HUES48 (cell line): ENCODE data around the gene CSF1.

ENCODE experiments used
- H3K27ac ChIP-seq: one replicate; pipeline ENCODE4 v1.7.0; 2013; ENCODE audit warnings: low read depth, low read length, inconsistent platforms
- H3K27me3 ChIP-seq: 2 replicates; pipeline ENCODE4 v1.6.1; 2013; ENCODE audit warnings: mild to moderate bottlenecking, low read length; ENCODE audit not compliant: control insufficient read depth, insufficient read depth
- H3K36me3 ChIP-seq: 2 replicates; pipeline ENCODE4 v1.6.1; 2013; ENCODE audit warnings: low read length; ENCODE audit not compliant: control insufficient read depth, insufficient read depth
- H3K4me1 ChIP-seq: 2 replicates; pipeline ENCODE4 v1.6.1; 2013; ENCODE audit warnings: mild to moderate bottlenecking, low read length; ENCODE audit not compliant: control insufficient read depth, insufficient read depth
- H3K4me3 ChIP-seq: 2 replicates; pipeline ENCODE4 v1.5.1; 2013; ENCODE audit warnings: mild to moderate bottlenecking, low read depth, low read length
- H3K9ac ChIP-seq: 2 replicates; pipeline ENCODE4 v1.6.1; 2013; ENCODE audit warnings: mild to moderate bottlenecking, low read depth, low read length, moderate library complexity
- H3K9me3 ChIP-seq: 2 replicates; pipeline ENCODE4 v1.6.1; 2013; ENCODE audit warnings: low read length; ENCODE audit not compliant: control insufficient read depth, insufficient read depth

CSF1 gene

GRCh38 chr1:109884242-109884891, 26.3 kb upstream of the CSF1 start:
- H3K27ac ChIP-seq: no peak overlapping the region
- no peaks in the 10 kb centered on the region for H3K9me3 ChIP-seq
- 0 out of 2 replicates have a peak, but pooled peaks cover 4% of the 10 kb centered on the region for H3K4me1 ChIP-seq
- H3K9ac ChIP-seq: no peak overlapping the region
- no peaks in the 10 kb centered on the region for H3K27me3 ChIP-seq
- no peak overlapping the region for H3K4me3 ChIP-seq
- no peaks in the 10 kb centered on the region for H3K36me3 ChIP-seq

- no peak overlapping the region for H3K4me3 ChIP-seq
- H3K27me3 ChIP-seq: no peaks in the 10 kb centered on the region
- no peak overlapping the region for H3K27ac ChIP-seq
- H3K36me3 ChIP-seq: no peaks in the 10 kb centered on the region
- H3K4me1 ChIP-seq: 0 out of 2 replicates have a peak, but pooled peaks cover 4% of the 10 kb centered on the region
- H3K9ac ChIP-seq: no peak overlapping the region
- H3K9me3 ChIP-seq: no peaks in the 10 kb centered on the region
These were observed 25.1 kb upstream of the CSF1 start for GRCh38 chr1:109885589-109885988.

GRCh38 chr1:109886827-109887226, 23.8 kb upstream of the CSF1 start:
- no peak overlapping the region for H3K27ac ChIP-seq
- no peaks in the 10 kb centered on the region for H3K9me3 ChIP-seq
- H3K9ac ChIP-seq: no peak overlapping the region
- no peaks in the 10 kb centered on the region for H3K27me3 ChIP-seq
- H3K4me3 ChIP-seq: no peak overlapping the region
- 0 out of 2 replicates have a peak, but pooled peaks cover 4% of the 10 kb centered on the region for H3K4me1 ChIP-seq
- H3K36me3 ChIP-seq: no peaks in the 10 kb centered on the region

- Histone ChIP-seq H3K4me1 (0 out of 2 replicates have a peak, but pooled peaks cover 4% of the 10 kb centered on the region), H3K27me3 (no peaks in the 10 kb centered on the region), H3K36me3 (no peaks in the 10 kb centered on the region), H3K9me3 (no peaks in the 10 kb centered on the region), H3K27ac (no peak overlapping the region), H3K9ac (no peak overlapping the region), H3K4me3 (no peak overlapping the region)
These were observed 23.4 kb upstream of the CSF1 start for GRCh38 chr1:109887271-109887670.

DNA sequence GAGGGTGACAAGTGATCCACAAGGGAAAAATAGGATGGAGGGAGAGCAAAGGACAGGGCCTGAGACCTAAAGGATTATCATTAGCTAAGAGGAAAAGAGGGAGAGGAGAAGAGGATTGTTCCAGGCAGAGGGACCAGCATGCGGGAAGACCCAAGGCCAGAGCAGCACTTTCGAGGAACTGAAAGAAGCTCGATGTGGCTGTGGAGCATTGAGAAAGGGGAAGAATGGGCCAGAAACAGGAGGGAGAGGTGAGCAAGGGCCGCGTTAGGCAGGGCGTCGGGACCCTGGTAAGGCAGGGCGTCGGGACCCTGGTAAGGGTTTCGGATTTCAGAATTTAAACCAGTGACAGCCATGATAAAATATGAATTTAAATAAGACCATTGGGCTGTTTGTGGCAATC, 22.8 kb upstream of the CSF1 start:
- H3K36me3 ChIP-seq: no peaks in the 10 kb centered on the region
- H3K9me3 ChIP-seq: no peaks in the 10 kb centered on the region
- no peak overlapping the region for H3K27ac ChIP-seq
- no peak overlapping the region for H3K4me3 ChIP-seq
- no peak overlapping the region for H3K9ac ChIP-seq
- peaks cover 10% of the 10 kb centered on the region; the same call in 1 of the 2 replicates for H3K4me1 ChIP-seq
- no peaks in the 10 kb centered on the region for H3K27me3 ChIP-seq

DNA sequence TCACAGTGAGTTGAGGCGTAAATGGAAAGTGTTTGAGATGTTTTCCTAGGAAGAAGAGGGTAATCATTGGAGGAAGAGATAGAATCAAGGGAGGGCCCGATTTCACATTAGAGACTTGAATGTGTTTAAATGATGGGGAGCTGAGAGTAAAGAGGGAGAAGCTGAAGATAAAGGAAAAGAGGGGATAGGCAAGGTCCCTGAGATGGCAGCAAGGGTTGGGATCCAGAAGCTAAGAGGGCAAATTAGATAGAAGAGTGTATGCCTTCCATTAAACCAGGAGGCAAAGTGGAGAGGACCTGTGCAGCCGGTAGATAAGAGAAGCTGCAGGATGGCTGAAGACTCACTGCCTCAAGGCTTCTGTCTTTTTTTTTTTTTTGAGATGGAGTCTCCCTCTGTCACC, 21.6 kb upstream of the CSF1 start:
- no peak overlapping the region for H3K9ac ChIP-seq
- no peaks in the 10 kb centered on the region for H3K36me3 ChIP-seq
- H3K27ac ChIP-seq: no peak overlapping the region
- peaks cover 8% of the 10 kb centered on the region; the same call in 1 of the 2 replicates for H3K4me1 ChIP-seq
- no peak overlapping the region for H3K4me3 ChIP-seq
- no peaks in the 10 kb centered on the region for H3K27me3 ChIP-seq
- H3K9me3 ChIP-seq: no peaks in the 10 kb centered on the region

GRCh38 chr1:109890115-109890953, 20.3 kb upstream of the CSF1 start:
- H3K36me3 ChIP-seq: no peaks in the 10 kb centered on the region
- no peaks in the 10 kb centered on the region for H3K27me3 ChIP-seq
- peaks cover 6% of the 10 kb centered on the region; the same call in 1 of the 2 replicates for H3K4me1 ChIP-seq
- no peak overlapping the region for H3K27ac ChIP-seq
- H3K9ac ChIP-seq: no peak overlapping the region
- H3K9me3 ChIP-seq: no peaks in the 10 kb centered on the region
- no peak overlapping the region for H3K4me3 ChIP-seq

DNA sequence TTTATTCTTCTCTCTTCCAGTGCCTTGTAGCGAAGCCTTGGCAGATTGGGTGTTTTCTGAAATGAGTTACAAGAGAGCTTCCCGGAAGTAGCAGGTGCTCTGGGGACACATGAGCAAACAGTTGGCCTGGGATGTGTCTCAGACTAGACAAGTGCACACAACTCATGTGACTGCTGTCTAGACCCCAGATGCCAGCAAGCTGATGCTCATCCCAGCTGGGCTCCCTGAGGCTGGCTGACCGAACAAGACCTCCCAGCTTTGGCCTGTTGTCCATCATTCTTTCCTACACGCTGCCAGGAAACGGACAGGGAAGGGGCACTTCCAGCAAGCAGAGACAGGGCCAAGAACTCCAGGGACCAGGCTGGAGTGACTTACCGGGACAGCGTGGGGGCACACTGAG, 18.7 kb upstream of the CSF1 start:
- Histone ChIP-seq H3K9me3 (no peaks in the 10 kb centered on the region), H3K4me3 (no peak overlapping the region), H3K9ac (no peak overlapping the region)

GRCh38 chr1:109892561-109893368, 17.9 kb upstream of the CSF1 start:
- H3K4me1 ChIP-seq: peaks cover 6% of the 10 kb centered on the region; the same call in 1 of the 2 replicates
- H3K9me3 ChIP-seq: no peaks in the 10 kb centered on the region
- H3K27ac ChIP-seq: no peak overlapping the region
- H3K4me3 ChIP-seq: no peak overlapping the region
- H3K27me3 ChIP-seq: no peaks in the 10 kb centered on the region
- no peak overlapping the region for H3K9ac ChIP-seq
- H3K36me3 ChIP-seq: no peaks in the 10 kb centered on the region

More for the DNA sequence above, 18.7 kb upstream of the CSF1 start:
- peaks cover 6% of the 10 kb centered on the region; the same call in 1 of the 2 replicates for H3K4me1 ChIP-seq
- no peaks in the 10 kb centered on the region for H3K27me3 ChIP-seq
- H3K27ac ChIP-seq: no peak overlapping the region
- H3K36me3 ChIP-seq: no peaks in the 10 kb centered on the region

DNA sequence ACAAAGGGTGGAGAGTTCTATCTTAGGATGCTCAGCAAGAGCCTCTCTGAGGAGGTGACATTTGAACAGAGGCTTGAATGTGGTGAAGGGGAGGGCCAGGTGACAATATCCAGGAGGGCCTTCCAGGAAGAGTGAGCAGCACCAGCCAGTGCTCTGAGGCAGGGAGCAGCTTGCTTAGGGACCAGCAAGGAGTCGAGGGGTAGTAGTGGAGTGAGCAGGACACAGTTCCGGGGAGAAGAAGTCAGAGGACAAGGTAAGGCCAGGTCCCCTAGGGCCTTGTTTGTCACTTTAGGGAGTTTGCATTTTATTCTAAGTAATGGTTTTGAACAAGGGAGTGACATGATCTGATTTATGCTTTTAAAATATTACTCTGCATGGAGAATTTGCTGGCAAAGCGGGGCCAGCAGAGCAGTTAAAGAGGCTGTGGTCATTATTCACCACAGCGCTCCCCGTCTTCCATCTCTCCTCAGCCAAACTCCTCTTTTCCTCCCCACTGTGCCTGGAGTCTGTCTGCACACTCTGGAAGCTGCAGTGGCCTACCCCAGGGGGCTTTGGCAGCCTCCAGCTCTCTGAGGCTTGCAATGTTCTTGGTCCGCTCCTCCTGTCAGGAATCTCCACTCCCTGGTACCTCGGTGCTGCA, 17.0 kb upstream of the CSF1 start:
- Histone ChIP-seq H3K27me3 (no peaks in the 10 kb centered on the region), H3K4me3 (no peak overlapping the region), H3K27ac (no peak overlapping the region), H3K9me3 (no peaks in the 10 kb centered on the region), H3K4me1 (peaks cover 6% of the 10 kb centered on the region; the same call in 1 of the 2 replicates), H3K9ac (no peak overlapping the region), H3K36me3 (no peaks in the 10 kb centered on the region)
